Nephron (organoid): ENCODE results near the gene KIRREL3.
A peak's percentile ranks its signal among the peaks of the same experiment; 100 is the strongest.

Experiments
- H3K27ac Mint-ChIP-seq, 3 experiments: 2 replicates each; pipeline ENCODE4 v1.8.0; 2020; ENCODE audit warnings: mixed read lengths in 3 of 3, mild to moderate bottlenecking in 2 of 3, moderate library complexity in 1 of 3
- H3K27me3 Mint-ChIP-seq: 2 replicates; pipeline ENCODE4 v1.8.0; 2021; ENCODE audit warnings: low read depth, mild to moderate bottlenecking, moderate library complexity, mixed read lengths
- H3K36me3 Mint-ChIP-seq: 2 replicates; pipeline ENCODE4 v1.8.0; 2020; ENCODE audit warnings: low read depth, mixed read lengths
- H3K4me1 Mint-ChIP-seq: 2 replicates; pipeline ENCODE4 v1.8.0; 2020; ENCODE audit warnings: mixed read lengths
- H3K4me3 Mint-ChIP-seq, 3 experiments: 2 replicates each; pipeline ENCODE4 v1.8.0; 2020; ENCODE audit warnings: mild to moderate bottlenecking in 3 of 3, mixed read lengths in 3 of 3, moderate library complexity in 2 of 3
- H3K9me3 Mint-ChIP-seq: 2 replicates; pipeline ENCODE4 v1.8.0; 2020; ENCODE audit warnings: mixed read lengths
- CTCF ChIP-seq, 3 experiments: fragments of 200-600 bp; sonication (generic); IDR thresholded peaks; one replicate each; pipeline ENCODE4 v1.5.0; 2021; ENCODE audit warnings: antibody characterized with exemption in 3 of 3; ENCODE audit not compliant: unreplicated experiment in 3 of 3

The KIRREL3 gene

GRCh38 chr11:126418887-126419286, 581.7 kb downstream of the KIRREL3 start:
- TF ChIP-seq CTCF (IDR thresholded peaks at IDR 0.05; ENCODE audit: unreplicated experiment in 3 of 3), result no peak
- peaks cover 55% of the 10 kb centered on the region for H3K4me1 Mint-ChIP-seq
- peaks cover 7% of the 10 kb centered on the region for H3K36me3 Mint-ChIP-seq
- no peaks in the 10 kb centered on the region for H3K9me3 Mint-ChIP-seq
- H3K27ac Mint-ChIP-seq, result peak overlapping the region in 2 of 3 experiments; percentile 80 to 82
- no peak overlapping the region for H3K4me3 Mint-ChIP-seq
- H3K27me3 Mint-ChIP-seq, result no peaks in the 10 kb centered on the region

GRCh38 chr11:126417091-126417862, 583.3 kb downstream of the KIRREL3 start:
- peaks cover 8% of the 10 kb centered on the region for H3K36me3 Mint-ChIP-seq
- H3K9me3 Mint-ChIP-seq, result no peaks in the 10 kb centered on the region
- H3K27me3 Mint-ChIP-seq, result no peaks in the 10 kb centered on the region
- H3K4me3 Mint-ChIP-seq, result no peak overlapping the region
- H3K4me1 Mint-ChIP-seq, result peaks cover 56% of the 10 kb centered on the region
- H3K27ac Mint-ChIP-seq, result no peak overlapping the region
- no peak for TF ChIP-seq CTCF (IDR thresholded peaks at IDR 0.05; ENCODE audit: unreplicated experiment in 3 of 3)

GRCh38 chr11:126416542-126417090, 584.0 kb downstream of the KIRREL3 start:
- no peak for TF ChIP-seq CTCF (IDR thresholded peaks at IDR 0.05; ENCODE audit: unreplicated experiment in 3 of 3)
- H3K9me3 Mint-ChIP-seq, result no peaks in the 10 kb centered on the region
- H3K36me3 Mint-ChIP-seq, result peaks cover 14% of the 10 kb centered on the region
- H3K27ac Mint-ChIP-seq, result peak overlapping the region in 1 of 3 experiments; percentile 95
- H3K4me3 Mint-ChIP-seq, result no peak overlapping the region
- no peaks in the 10 kb centered on the region for H3K27me3 Mint-ChIP-seq
- peaks cover 58% of the 10 kb centered on the region for H3K4me1 Mint-ChIP-seq

GRCh38 chr11:126415669-126416420, 584.7 kb downstream of the KIRREL3 start:
- Mint-ChIP-seq H3K9me3 (no peaks in the 10 kb centered on the region), H3K4me1 (peaks cover 53% of the 10 kb centered on the region), H3K36me3 (peaks cover 16% of the 10 kb centered on the region), H3K27ac (peak overlapping the region; percentile 84 to 96 (median 95)), H3K27me3 (no peaks in the 10 kb centered on the region), H3K4me3 (peak overlapping the region in 1 of 3 experiments; percentile 49)
- TF ChIP-seq CTCF (IDR thresholded peaks at IDR 0.05; ENCODE audit: unreplicated experiment in 3 of 3), result no peak

GRCh38 chr11:126415128-126415527, 585.4 kb downstream of the KIRREL3 start:
- Mint-ChIP-seq H3K27me3 (no peaks in the 10 kb centered on the region), H3K4me1 (peaks cover 50% of the 10 kb centered on the region), H3K9me3 (no peaks in the 10 kb centered on the region), H3K4me3 (peak overlapping the region in 2 of 3 experiments; percentile 48 to 49), H3K27ac (peak overlapping the region; percentile 84 to 96 (median 95)), H3K36me3 (peaks cover 20% of the 10 kb centered on the region)
- no peak for TF ChIP-seq CTCF (IDR thresholded peaks at IDR 0.05; ENCODE audit: unreplicated experiment in 3 of 3)
